Panc1 (cell line): ENCODE data around the gene ADAD1. TPM values are rescaled to one million over a fixed set of nuclear protein-coding genes. Genes with fewer than 3 reads are reported as not detected.

ENCODE experiments used
- ATAC-seq: fragments of 200-7000 bp; cut with Tn5 transposase; 2 replicates; pipeline ENCODE4 v1.9.1; 2020; ENCODE audit warnings: mild to moderate bottlenecking, moderate library complexity
- BruUV-seq: library from RNA; stranded (reverse); fragments of 400-500 nt; replicated peaks from 2 replicates; lab custom pipeline; 2021; lab: Mats Ljungman, UMichigan
- CTCF ChIA-PET: fragments of 300-600 bp; sonication (Branson Sonifier 250); formaldehyde crosslinking; loops from one replicate; lab custom pipeline; 2022; ENCODE audit warnings: antibody characterized with exemption; lab: Charles Lee
- POLR2A ChIA-PET: fragments of 300-600 bp; sonication (Branson Sonifier 250); formaldehyde crosslinking; loops from one replicate; lab custom pipeline; 2022; ENCODE audit warnings: antibody characterized with exemption; lab: Charles Lee
- DNase-seq: peaks from one replicate; pipeline ENCODE4 v3.0.0-alpha.2; 2010; ENCODE audit warnings: low read depth, low spot score
- H3K27ac ChIP-seq: 2 replicates; pipeline ENCODE4 v1.5.1; 2011; ENCODE audit warnings: mild to moderate bottlenecking, low read length, inconsistent platforms
- H3K27me3 ChIP-seq: fragments of 200-500 bp; sonication (Bioruptor generic); 2 replicates; pipeline ENCODE4 v1.6.0; 2014; ENCODE audit warnings: low read length, inconsistent platforms; ENCODE audit not compliant: control insufficient read depth, insufficient read depth
- H3K36me3 ChIP-seq: fragments of 200-500 bp; sonication (Bioruptor generic); 2 replicates; pipeline ENCODE4 v1.5.1; 2014; ENCODE audit warnings: inconsistent platforms, mild to moderate bottlenecking, low read length, moderate library complexity; ENCODE audit not compliant: control insufficient read depth, insufficient read depth
- H3K4me1 ChIP-seq: 2 replicates; pipeline ENCODE4 v1.5.1; 2011; ENCODE audit warnings: inconsistent platforms, mild to moderate bottlenecking, low read length, moderate library complexity; ENCODE audit not compliant: control insufficient read depth, insufficient read depth
- H3K4me3 ChIP-seq, 2 experiments: 2 replicates each; pipeline ENCODE4 v1.5.1; 2011 to 2012; ENCODE audit warnings: low read depth in 2 of 2, low read length in 2 of 2, mild to moderate bottlenecking in 2 of 2, inconsistent platforms in 1 of 2, moderate library complexity in 1 of 2
- H3K9me3 ChIP-seq: fragments of 200-500 bp; sonication (Bioruptor generic); 2 replicates; pipeline ENCODE4 v1.5.1; 2014; ENCODE audit warnings: low read depth, mild to moderate bottlenecking, inconsistent platforms, low read length, moderate library complexity; ENCODE audit not compliant: control insufficient read depth, insufficient read depth
- CTCF ChIP-seq: fragments of 450-650 bp; IDR thresholded peaks from 2 replicates; pipeline ENCODE4 v1.5.1; 2017; ENCODE audit warnings: mild to moderate bottlenecking
- POLR2AphosphoS5 ChIP-seq: IDR thresholded peaks from 2 replicates; pipeline ENCODE4 v1.6.1; 2012; ENCODE audit warnings: mild to moderate bottlenecking, low read depth, low read length, moderate library complexity
- REST ChIP-seq, 2 experiments: IDR thresholded peaks; 2 replicates each; pipeline ENCODE4 v1.6.1; 2011 to 2012; ENCODE audit warnings: low read depth in 2 of 2, control low read depth in 1 of 2, low read length in 1 of 2, mild to moderate bottlenecking in 1 of 2, moderate library complexity in 1 of 2; ENCODE audit not compliant: insufficient read depth in 1 of 2
- SIN3A ChIP-seq: IDR thresholded peaks from 2 replicates; pipeline ENCODE4 v1.6.1; 2012; ENCODE audit warnings: low read depth, mild to moderate bottlenecking, low read length, moderate library complexity, borderline replicate concordance; ENCODE audit not compliant: insufficient read depth
- TCF7L2 ChIP-seq: IDR thresholded peaks from 2 replicates; pipeline ENCODE4 v1.6.1; 2011; ENCODE audit warnings: mild to moderate bottlenecking, low read depth, low read length, inconsistent platforms
- in situ Hi-C: cut with HindIII; loops from 2 replicates; pipeline ENCODE4 v1.10.0; 2016; ENCODE audit warnings: low sequenced_read_pairs, low pct_unique_long_range_greater_than_20kb
- intact Hi-C: fragments of 100-400 bp; cut with micrococcal nuclease; formaldehyde crosslinking; loops from one replicate; pipeline ENCODE4 v1.10.0; 2022; ENCODE audit not compliant: unreplicated experiment
- total RNA-seq: library from RNA; stranded (reverse); gene quantifications from one replicate; pipeline ENCODE4 v1.2.1, GENCODE V29; 2021; ENCODE audit not compliant: unreplicated experiment

ADAD1 gene
- total RNA-seq, 1 experiment from 2014 or later: not detected

DNA sequence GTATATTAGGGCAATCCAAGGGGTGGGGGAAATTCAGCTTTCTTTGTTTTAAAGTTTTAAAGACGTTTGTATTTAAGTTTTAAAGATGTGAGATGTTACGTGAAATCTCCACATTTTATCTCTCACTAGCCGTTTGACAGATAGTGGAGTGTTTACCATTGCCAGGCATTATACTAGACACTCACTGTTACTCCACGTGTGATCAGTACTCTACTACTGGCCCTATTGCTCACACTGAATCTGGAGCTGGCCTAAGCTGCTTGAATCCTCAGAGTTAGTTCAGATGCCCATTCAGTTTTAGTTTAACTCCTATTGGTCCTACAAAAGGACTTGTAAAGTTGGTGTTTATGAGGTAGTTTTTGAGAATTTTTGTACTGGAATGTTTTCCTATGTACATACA lies 4.5 kb downstream of the ADAD1 start:
- H3K4me1 ChIP-seq: no peaks in the 10 kb centered on the region
- H3K27ac ChIP-seq: no peak overlapping the region
- H3K36me3 ChIP-seq: no peaks in the 10 kb centered on the region
- POLR2A ChIA-PET: no interaction called here
- CTCF ChIA-PET: no interaction called here
- BruUV-seq: no TSS peak
- ATAC-seq (no peak), DNase-seq (no peak)
- no peaks in the 10 kb centered on the region for H3K27me3 ChIP-seq
- H3K4me3 ChIP-seq: no peak overlapping the region
- no peak for TF ChIP-seq REST (IDR thresholded peaks at IDR 0.05; ENCODE audit: insufficient read depth in 1 of 2, low read depth in 2 of 2, low read length in 1 of 2)
- TF ChIP-seq POLR2AphosphoS5: no peak
- TF ChIP-seq CTCF: no peak
- in situ Hi-C loops: no loop called here
- H3K9me3 ChIP-seq: no peaks in the 10 kb centered on the region
- intact Hi-C loops: no loop called here

DNA sequence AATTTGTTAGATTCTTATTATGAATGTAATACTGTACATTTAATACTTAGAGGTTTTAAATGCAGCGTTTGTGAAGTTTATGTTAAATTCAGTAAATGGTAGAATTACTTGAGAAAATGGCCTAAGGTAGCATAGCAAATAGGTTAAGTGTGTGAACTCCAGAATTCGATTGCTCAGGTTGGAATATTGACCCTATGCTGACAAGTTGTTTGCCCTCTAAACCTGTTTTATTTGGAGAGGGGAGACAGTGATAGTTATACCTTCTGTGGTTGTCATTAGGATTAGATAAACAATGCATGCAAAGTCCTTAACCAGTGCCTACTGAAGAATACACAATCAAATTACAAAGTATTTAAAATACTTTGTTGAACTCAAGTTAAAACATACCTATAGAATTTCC lies 5.4 kb downstream of the ADAD1 start:
- no TSS peak for BruUV-seq
- DNase-seq (no peak), ATAC-seq (no peak)
- Histone ChIP-seq H3K4me3 (no peak overlapping the region), H3K36me3 (no peaks in the 10 kb centered on the region), H3K4me1 (no peaks in the 10 kb centered on the region), H3K9me3 (no peaks in the 10 kb centered on the region), H3K27ac (no peak overlapping the region), H3K27me3 (no peaks in the 10 kb centered on the region)
- TF ChIP-seq CTCF (no peak), POLR2AphosphoS5 (no peak), TCF7L2 (no peak)
- ChIA-PET CTCF (no interaction called here), POLR2A (no interaction called here)
- in situ Hi-C loops: no loop called here
- intact Hi-C loops: no loop called here

GRCh38 chr4:122393276-122393675 lies 14.5 kb downstream of the ADAD1 start:
- ChIA-PET CTCF (no interaction called here), POLR2A (no interaction called here)
- no peaks in the 10 kb centered on the region for H3K4me1 ChIP-seq
- H3K4me3 ChIP-seq: no peak overlapping the region
- ATAC-seq (no peak), DNase-seq (no peak)
- no peaks in the 10 kb centered on the region for H3K27me3 ChIP-seq
- intact Hi-C loops (no loop called here), in situ Hi-C loops (no loop called here)
- no TSS peak for BruUV-seq
- no peak for TF ChIP-seq REST (IDR thresholded peaks at IDR 0.05; ENCODE audit: insufficient read depth in 1 of 2, low read depth in 2 of 2, low read length in 1 of 2)
- no peak for TF ChIP-seq SIN3A
- no peak for TF ChIP-seq POLR2AphosphoS5
- no peak for TF ChIP-seq TCF7L2
- no peak for TF ChIP-seq CTCF
- H3K36me3 ChIP-seq: no peaks in the 10 kb centered on the region
- H3K27ac ChIP-seq: no peak overlapping the region
- no peaks in the 10 kb centered on the region for H3K9me3 ChIP-seq
